Glomerular endothelial cell (primary cell): Measurements from ENCODE around the gene SBF1. TPM values are rescaled to one million over a fixed set of nuclear protein-coding genes. Genes with fewer than 3 reads are reported as not detected.
"Not testable (repeated sequence)": the region's sequence is repeated elsewhere in the genome, so short reads cannot be mapped to it uniquely, and the experiment has no call there.

ENCODE experiments used
- DNase-seq: peaks from one replicate; pipeline ENCODE4 v3.0.0-alpha.2; 2011; ENCODE audit warnings: low read depth, low spot score; ENCODE audit errors: extremely low read depth
- total RNA-seq: library from RNA; depleted of rRNA; stranded (reverse); fragments of >200 nt; gene quantifications from 2 replicates; pipeline ENCODE4 v1.2.3, GENCODE V29; 2015

Gene SBF1
- total RNA-seq, 1 donor from 2014 or later = 66.0 TPM

DNA sequence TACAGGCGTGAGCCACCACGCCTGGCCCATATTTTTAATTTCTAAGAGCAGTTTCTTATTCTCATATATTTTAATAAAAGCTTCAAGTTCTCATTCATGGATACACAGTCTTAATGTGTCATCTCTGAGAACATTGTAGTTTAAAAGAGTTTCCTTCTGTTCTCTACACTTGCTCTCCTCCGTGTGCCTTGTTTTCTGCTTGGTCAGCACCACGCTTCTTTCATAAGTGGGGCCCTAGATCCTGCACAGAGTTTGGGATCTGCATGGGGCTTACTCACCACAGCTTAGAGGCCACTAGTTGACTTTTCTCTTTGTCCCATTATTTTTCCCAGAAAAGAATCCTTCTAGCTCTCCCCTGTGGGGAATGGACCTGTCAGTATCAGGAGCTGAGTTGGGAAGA is 72.9 kb downstream of the SBF1 start:
- DNase-seq = no peak

GRCh38 chr22:50400931-50401330 is 73.9 kb downstream of the SBF1 start:
- DNase-seq = no peak

- no peak for DNase-seq
Measured at GRCh38 chr22:50400406-50400805, 74.4 kb downstream of the SBF1 start.

GRCh38 chr22:50399751-50400331 is 75.0 kb downstream of the SBF1 start:
- DNase-seq = no peak

DNA sequence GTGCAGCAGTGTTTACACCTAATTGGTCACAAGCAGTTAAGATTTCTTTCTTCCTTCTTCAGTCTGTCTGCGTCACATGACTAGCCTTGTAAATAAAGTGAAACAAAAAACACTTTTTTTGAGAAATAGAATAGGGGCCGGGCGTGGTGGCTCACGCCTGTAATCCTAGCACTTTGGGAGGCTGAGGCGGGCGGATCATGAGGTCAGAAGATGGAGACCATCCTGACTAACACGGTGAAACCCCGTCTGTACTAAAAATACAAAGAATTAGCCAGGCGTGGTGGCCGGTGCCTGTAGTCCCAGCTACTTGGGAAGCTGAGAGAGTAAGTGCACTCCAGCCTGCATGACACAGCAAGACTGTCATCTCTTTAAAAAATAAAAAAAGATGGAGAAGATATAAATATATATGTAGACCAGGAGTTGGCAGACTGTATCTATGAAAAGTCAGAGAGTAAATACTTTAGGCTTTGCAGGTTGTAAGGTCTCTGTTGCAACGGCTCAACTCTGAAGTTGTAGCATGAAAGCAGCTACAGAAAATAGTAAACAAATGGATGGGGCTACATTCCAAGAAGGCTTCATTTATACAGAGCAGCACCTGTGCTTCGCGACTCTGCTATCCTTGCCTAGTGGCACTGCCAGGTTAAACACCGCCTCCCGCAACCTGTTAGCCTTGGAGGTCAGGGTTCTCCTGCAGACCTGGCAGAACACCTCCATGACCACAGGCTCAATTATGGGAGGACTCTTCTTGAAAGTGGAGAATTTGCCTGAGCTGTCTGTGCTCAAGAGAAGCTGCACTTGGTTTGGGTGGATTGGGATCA is 75.8 kb downstream of the SBF1 start:
- no peak for DNase-seq

- not testable (repeated sequence) for DNase-seq
Measured at GRCh38 chr22:50397371-50398060, 77.3 kb downstream of the SBF1 start.

- no peak for DNase-seq
Measured at GRCh38 chr22:50396751-50397370, 78.0 kb downstream of the SBF1 start.

Other genes starting within 250 kb of the SBF1 start
- gene TUBGCP6, start 230.0 kb downstream of the SBF1 start, total RNA-seq = 24.3 and 47.1 TPM in 2 replicates
- 49.1 and 55.5 TPM in 2 replicates for gene HDAC10, start 223.8 kb downstream of the SBF1 start, total RNA-seq
- gene MAPK12, start 213.4 kb downstream of the SBF1 start, total RNA-seq = 72.5 and 74.8 TPM in 2 replicates
- 34.5 and 39.3 TPM in 2 replicates for gene MAPK11, start 204.7 kb downstream of the SBF1 start, total RNA-seq
- 130 and 233 TPM in 2 replicates for gene PLXNB2, start 167.4 kb downstream of the SBF1 start, total RNA-seq
- 6.4 and 15.2 TPM in 2 replicates for gene DENND6B, start 148.0 kb downstream of the SBF1 start, total RNA-seq
- 46.5 and 67.4 TPM in 2 replicates for gene PPP6R2, start 131.7 kb downstream of the SBF1 start, total RNA-seq
- 3.1 and 5.4 TPM in 2 replicates for gene ADM2, start 6.5 kb upstream of the SBF1 start, total RNA-seq
- gene MIOX, start 11.8 kb upstream of the SBF1 start, total RNA-seq = not detected in 2 replicates
- gene LMF2, start 32.7 kb upstream of the SBF1 start, total RNA-seq = 82.2 and 93.8 TPM in 2 replicates
- gene NCAPH2, start 33.2 kb upstream of the SBF1 start, total RNA-seq = 20.9 and 30.9 TPM in 2 replicates
- 2.6 and 7.3 TPM in 2 replicates for gene SCO2, start 50.6 kb upstream of the SBF1 start, total RNA-seq
- gene TYMP, start 55.0 kb upstream of the SBF1 start, total RNA-seq = 11.3 and 23.9 TPM in 2 replicates
- not detected in 2 replicates for gene KLHDC7B, start 70.9 kb upstream of the SBF1 start, total RNA-seq
- gene SYCE3, start 87.9 kb upstream of the SBF1 start, total RNA-seq = 1.7 and 2.6 TPM in 2 replicates
- gene CPT1B, start 103.4 kb upstream of the SBF1 start, total RNA-seq = 10.7 TPM in 1 of 2 replicates, not detected in the other
- 42.7 and 60.4 TPM in 2 replicates for gene CHKB, start 107.8 kb upstream of the SBF1 start, total RNA-seq
- 0.29 and 0.58 TPM in 2 replicates for gene MAPK8IP2, start 125.8 kb upstream of the SBF1 start, total RNA-seq
- gene ARSA, start 153.1 kb upstream of the SBF1 start, total RNA-seq = 59.4 and 73.5 TPM in 2 replicates
- gene SHANK3, start 197.8 kb upstream of the SBF1 start, total RNA-seq = 51.9 and 103 TPM in 2 replicates